GM12892 (cell line): ENCODE results near the gene KCNAB1.

ENCODE experiments used
- POLR2A ChIP-seq: IDR thresholded peaks from 2 replicates; pipeline ENCODE4 v1.6.1; 2011; ENCODE audit warnings: low read depth, low read length, control low read depth
- POLR2AphosphoS5 ChIP-seq: IDR thresholded peaks from 2 replicates; pipeline ENCODE4 v1.6.1; 2011; ENCODE audit warnings: low read depth, low read length, control low read depth

DNA sequence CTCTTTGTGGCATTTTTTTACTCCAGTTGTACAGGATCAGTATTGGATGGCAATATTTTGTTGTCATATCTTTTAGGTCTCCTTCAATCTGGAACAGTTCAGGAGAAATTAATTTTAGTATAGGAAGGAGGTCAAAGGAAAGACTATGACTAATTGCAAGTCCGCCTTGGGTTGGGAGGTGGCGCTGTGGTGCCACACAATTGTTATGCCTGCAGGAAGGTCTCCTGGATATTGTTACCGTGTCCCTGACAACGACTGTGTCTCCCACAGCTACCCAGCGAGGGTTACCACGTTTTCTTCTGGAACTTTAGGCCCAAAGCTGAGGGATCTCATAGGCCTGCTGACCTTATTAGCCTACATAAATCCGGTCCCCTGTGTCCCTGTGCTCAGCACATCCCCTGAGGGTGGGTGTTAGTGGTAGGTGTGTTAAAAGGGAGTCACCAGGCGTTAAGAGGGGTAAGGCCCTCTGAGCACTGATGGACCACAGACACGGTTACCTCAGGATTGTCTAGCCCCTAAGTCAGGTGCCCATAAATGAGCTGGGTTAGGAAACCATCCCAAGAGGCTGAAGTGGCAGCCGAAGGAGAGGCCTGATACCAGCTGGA, 31.5 kb downstream of the KCNAB1 start:
- no peak for TF ChIP-seq POLR2AphosphoS5
- TF ChIP-seq POLR2A = no peak
